MG63 (cell line): ENCODE measurements around the gene UTP3. TPM values are rescaled to one million over a fixed set of nuclear protein-coding genes. Genes with fewer than 3 reads are reported as not detected.
"Not testable (repeated sequence)": the region's sequence is repeated elsewhere in the genome, so short reads cannot be mapped to it uniquely, and the experiment has no call there.

ENCODE experiments used
- DNase-seq: peaks from one replicate; pipeline ENCODE4 v3.0.0-alpha.2; 2020
- H3K27me3 ChIP-seq: fragments of 250-450 bp; sonication (Bioruptor Pico); 2 replicates; pipeline ENCODE4 v1.5.1; 2020; ENCODE audit warnings: mild to moderate bottlenecking, moderate library complexity
- H3K36me3 ChIP-seq: fragments of 250-450 bp; sonication (Bioruptor Pico); 2 replicates; pipeline ENCODE4 v1.5.1; 2020; ENCODE audit warnings: mild to moderate bottlenecking, moderate library complexity
- H3K4me3 ChIP-seq: fragments of 250-450 bp; sonication (Bioruptor Pico); 2 replicates; pipeline ENCODE4 v1.5.1; 2020; ENCODE audit warnings: mild to moderate bottlenecking, moderate library complexity
- H3K9me3 ChIP-seq: fragments of 250-450 bp; sonication (Bioruptor Pico); 2 replicates; pipeline ENCODE4 v1.5.1; 2020; ENCODE audit warnings: mild to moderate bottlenecking, moderate library complexity
- total RNA-seq: library from RNA; depleted of rRNA; stranded (reverse); fragments of >200 nt; shearing (Covaris generic); gene quantifications from 2 replicates; pipeline ENCODE4 v1.2.3, GENCODE V29; 2014; ENCODE audit warnings: low replicate concordance; rRNA removed

The UTP3 gene
- total RNA-seq, 1 experiment from 2014 or later = 3.0 TPM

- DNase-seq, H3K36me3 ChIP-seq: not testable (repeated sequence)
Observed at GRCh38 chr4:70732878-70733277, 44.5 kb downstream of the UTP3 start.

GRCh38 chr4:70734168-70734954 is 46.0 kb downstream of the UTP3 start:
- peak; percentile 3 for DNase-seq
- peak overlapping the region; percentile 43 for H3K4me3 ChIP-seq
- H3K27me3 ChIP-seq = no peaks in the 10 kb centered on the region
- no peaks in the 10 kb centered on the region for H3K36me3 ChIP-seq
- H3K9me3 ChIP-seq = no peaks in the 10 kb centered on the region

More at GRCh38 chr4:70732878-70733277, 44.5 kb downstream of the UTP3 start:
- not testable (repeated sequence) for H3K9me3 ChIP-seq, H3K4me3 ChIP-seq, H3K27me3 ChIP-seq

GRCh38 chr4:70734971-70735370 is 46.6 kb downstream of the UTP3 start:
- DNase-seq = no peak
- H3K27me3 ChIP-seq = no peaks in the 10 kb centered on the region
- peak overlapping the region; percentile 43 for H3K4me3 ChIP-seq
- H3K36me3 ChIP-seq = no peaks in the 10 kb centered on the region
- H3K9me3 ChIP-seq = no peaks in the 10 kb centered on the region

- not testable (repeated sequence) for H3K9me3 ChIP-seq, H3K27me3 ChIP-seq, H3K4me3 ChIP-seq, H3K36me3 ChIP-seq
- peak; percentile 50 for DNase-seq
Observed at GRCh38 chr4:70735915-70736314, 47.6 kb downstream of the UTP3 start.

GRCh38 chr4:70737006-70737405 is 48.7 kb downstream of the UTP3 start:
- Histone ChIP-seq H3K27me3 (no peaks in the 10 kb centered on the region), H3K9me3 (no peaks in the 10 kb centered on the region), H3K36me3 (no peaks in the 10 kb centered on the region), H3K4me3 (no peak overlapping the region)
- no peak for DNase-seq

GRCh38 chr4:70737409-70737808 is 49.1 kb downstream of the UTP3 start:
- H3K27me3 ChIP-seq = no peaks in the 10 kb centered on the region
- no peak overlapping the region for H3K4me3 ChIP-seq
- no peaks in the 10 kb centered on the region for H3K9me3 ChIP-seq
- no peaks in the 10 kb centered on the region for H3K36me3 ChIP-seq
- DNase-seq = no peak

- Histone ChIP-seq H3K9me3 (no peaks in the 10 kb centered on the region), H3K36me3 (no peaks in the 10 kb centered on the region), H3K4me3 (no peak overlapping the region), H3K27me3 (no peaks in the 10 kb centered on the region)
- no peak for DNase-seq
Observed at GRCh38 chr4:70739496-70740337, 51.4 kb downstream of the UTP3 start.

Other genes starting within 250 kb of the UTP3 start
- gene MUC7, start 216.3 kb upstream of the UTP3 start, total RNA-seq = not detected in 2 replicates
- 2.6 TPM in 1 of 2 replicates, not detected in the other for gene AMTN, start 170.0 kb upstream of the UTP3 start, total RNA-seq
- not detected in 2 replicates for gene AMBN, start 96.3 kb upstream of the UTP3 start, total RNA-seq
- not detected in 2 replicates for gene ENAM, start 59.8 kb upstream of the UTP3 start, total RNA-seq
- gene JCHAIN, start 22.0 kb upstream of the UTP3 start, total RNA-seq = not detected in 2 replicates
- 7.8 and 38.6 TPM in 2 replicates for gene RUFY3, start 33.4 kb downstream of the UTP3 start, total RNA-seq
- gene GRSF1, start 151.4 kb downstream of the UTP3 start, total RNA-seq = 81.3 and 114 TPM in 2 replicates
- 6.1 and 7.7 TPM in 2 replicates for gene MOB1B, start 213.8 kb downstream of the UTP3 start, total RNA-seq